SKM-1 treated with dmso at 0.1 percent for 144 hours (cell line): ENCODE results near the gene TMEM69.
A peak's percentile ranks its signal among the peaks of the same experiment; 100 is the strongest.
"Not testable (repeated sequence)": the region's sequence is repeated elsewhere in the genome, so short reads cannot be mapped to it uniquely, and the experiment has no call there.

ENCODE experiments used
- DNase-seq: peaks from one replicate; lab custom pipeline; 2025; ENCODE audit not compliant: unreplicated experiment; lab: John Stamatoyannopoulos, UW

TMEM69 gene

GRCh38 chr1:45687754-45688740, at the start of gene TMEM69:
TMEM69 (plus strand) TSS chr1:45688181; CDS start chr1:45691069, 2,888 bp downstream.
- peak; percentile 76 for DNase-seq

GRCh38 chr1:45640293-45640692, 47.7 kb upstream of the TMEM69 start:
- no peak for DNase-seq

- DNase-seq: no peak
Measured at GRCh38 chr1:45643321-45643720, 44.7 kb upstream of the TMEM69 start.

- DNase-seq: no peak
Measured at GRCh38 chr1:45643978-45644377, 44.0 kb upstream of the TMEM69 start.

GRCh38 chr1:45644661-45645060, 43.3 kb upstream of the TMEM69 start:
- DNase-seq: no peak

GRCh38 chr1:45647248-45648021, 40.5 kb upstream of the TMEM69 start:
- peak; percentile 29 for DNase-seq

- DNase-seq: no peak
Measured at GRCh38 chr1:45654540-45655280, 33.3 kb upstream of the TMEM69 start.

- DNase-seq: no peak
Measured at GRCh38 chr1:45656573-45657226, 31.3 kb upstream of the TMEM69 start.

GRCh38 chr1:45658171-45658570, 29.8 kb upstream of the TMEM69 start:
- no peak for DNase-seq

- no peak for DNase-seq
Measured at GRCh38 chr1:45659222-45659621, 28.8 kb upstream of the TMEM69 start.

GRCh38 chr1:45660336-45660735, 27.6 kb upstream of the TMEM69 start:
- no peak for DNase-seq

- DNase-seq: no peak
Measured at GRCh38 chr1:45666836-45667235, 21.1 kb upstream of the TMEM69 start.

- no peak for DNase-seq
Measured at GRCh38 chr1:45667321-45668111, 20.5 kb upstream of the TMEM69 start.

GRCh38 chr1:45668526-45668925, 19.5 kb upstream of the TMEM69 start:
- no peak for DNase-seq

- no peak for DNase-seq
Measured at GRCh38 chr1:45669379-45669778, 18.6 kb upstream of the TMEM69 start.

- DNase-seq: no peak
Measured at GRCh38 chr1:45669859-45670655, 17.9 kb upstream of the TMEM69 start.

GRCh38 chr1:45673956-45674355, 14.0 kb upstream of the TMEM69 start:
- no peak for DNase-seq

- no peak for DNase-seq
Measured at GRCh38 chr1:45674478-45674877, 13.5 kb upstream of the TMEM69 start.

- DNase-seq: not testable (repeated sequence)
Measured at GRCh38 chr1:45676553-45676952, 11.4 kb upstream of the TMEM69 start.
